Measurements from ENCODE around the gene PDE4DIP.
"Not testable (repeated sequence)": the region's sequence is repeated elsewhere in the genome, so short reads cannot be mapped to it uniquely, and the experiment has no call there.

The PDE4DIP gene

GRCh38 chr1:148975866-148976537, 131.8 kb downstream of the PDE4DIP start:
- DNase-seq (ENCODE audit: low spot score), result peak; percentile 40

GRCh38 chr1:148977785-148978184, 133.6 kb downstream of the PDE4DIP start:
- not testable (repeated sequence) for DNase-seq (ENCODE audit: low spot score)

GRCh38 chr1:148989378-148989777, 145.2 kb downstream of the PDE4DIP start:
- not testable (repeated sequence) for DNase-seq (ENCODE audit: low spot score)

DNA sequence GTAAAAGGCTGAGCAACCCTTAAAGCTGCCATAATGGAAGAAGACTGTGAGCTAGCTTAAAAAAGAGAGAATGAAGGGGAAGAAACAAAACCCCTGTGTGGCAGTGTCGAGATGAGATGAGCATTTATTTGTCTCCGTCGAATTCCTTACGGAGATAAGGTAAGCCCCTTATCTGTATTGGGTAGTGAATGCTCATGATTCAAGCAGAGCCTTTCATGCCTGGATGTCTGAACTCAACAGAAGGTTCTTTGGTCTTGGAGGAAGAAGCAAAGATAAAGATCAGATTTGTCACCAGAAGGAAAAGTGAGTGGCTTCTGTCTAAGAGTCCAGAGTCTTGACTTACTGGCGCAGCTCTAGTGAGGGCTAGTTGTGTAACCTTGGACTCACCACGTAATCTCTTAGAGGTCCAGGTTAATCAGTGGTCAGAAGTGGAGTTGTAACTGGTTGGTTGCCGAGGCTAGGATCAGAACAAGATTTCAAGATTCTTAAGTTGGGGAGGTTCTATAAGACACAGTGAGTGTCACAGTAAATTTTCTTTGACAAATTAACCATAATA, 146.1 kb downstream of the PDE4DIP start:
- DNase-seq (ENCODE audit: low spot score), result not testable (repeated sequence)

GRCh38 chr1:148991818-148992217, 147.6 kb downstream of the PDE4DIP start:
- not testable (repeated sequence) for DNase-seq (ENCODE audit: low spot score)

GRCh38 chr1:148992364-148992763, 148.1 kb downstream of the PDE4DIP start:
- not testable (repeated sequence) for DNase-seq (ENCODE audit: low spot score)

- DNase-seq (ENCODE audit: low spot score), result not testable (repeated sequence)
Measured at GRCh38 chr1:148996449-148997224, 152.4 kb downstream of the PDE4DIP start.

GRCh38 chr1:148997405-148997804, 153.2 kb downstream of the PDE4DIP start:
- not testable (repeated sequence) for DNase-seq (ENCODE audit: low spot score)

DNA sequence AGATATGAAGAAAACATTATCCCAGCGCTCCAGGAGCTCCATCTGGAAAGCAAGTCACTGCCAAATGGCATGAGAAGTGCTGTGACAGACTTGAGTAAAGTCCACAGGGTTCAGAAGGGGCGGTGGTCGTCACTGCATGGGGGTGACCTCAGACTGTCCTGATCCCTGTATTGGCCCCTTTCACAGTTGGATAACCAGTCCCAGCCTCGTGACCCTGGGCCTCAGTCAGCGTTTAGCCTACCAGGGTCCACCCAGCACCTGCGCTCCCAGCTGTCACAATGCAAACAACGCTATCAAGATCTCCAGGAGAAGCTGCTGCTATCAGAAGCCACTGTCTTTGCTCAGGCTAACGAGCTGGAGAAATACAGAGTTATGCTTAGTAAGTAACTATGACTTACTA, 158.4 kb downstream of the PDE4DIP start:
- DNase-seq (ENCODE audit: low spot score), result not testable (repeated sequence)

- DNase-seq (ENCODE audit: low spot score), result not testable (repeated sequence)
Measured at GRCh38 chr1:149008326-149008725, 164.1 kb downstream of the PDE4DIP start.

- not testable (repeated sequence) for DNase-seq (ENCODE audit: low spot score)
Measured at GRCh38 chr1:149008769-149009168, 164.5 kb downstream of the PDE4DIP start.

DNA sequence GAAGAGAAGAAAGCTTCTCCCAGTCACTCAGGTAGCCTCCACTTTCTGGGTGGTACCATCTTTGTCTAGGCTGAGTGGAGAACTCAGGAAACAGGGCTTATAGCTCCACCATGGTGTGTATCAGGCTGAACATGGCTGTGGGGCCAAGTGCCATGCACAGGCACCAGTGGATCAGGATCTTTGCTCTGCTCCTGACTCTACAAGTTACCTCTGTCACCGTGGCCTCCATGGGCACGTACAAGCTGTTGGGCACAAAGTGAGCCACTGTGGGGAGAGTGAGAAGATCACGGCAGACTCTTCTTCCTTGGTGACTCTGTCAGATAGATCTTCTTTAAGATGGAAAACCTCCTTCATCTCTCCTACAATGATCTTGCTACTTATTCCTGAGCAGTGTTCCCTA, 165.5 kb downstream of the PDE4DIP start:
- not testable (repeated sequence) for DNase-seq (ENCODE audit: low spot score)

DNA sequence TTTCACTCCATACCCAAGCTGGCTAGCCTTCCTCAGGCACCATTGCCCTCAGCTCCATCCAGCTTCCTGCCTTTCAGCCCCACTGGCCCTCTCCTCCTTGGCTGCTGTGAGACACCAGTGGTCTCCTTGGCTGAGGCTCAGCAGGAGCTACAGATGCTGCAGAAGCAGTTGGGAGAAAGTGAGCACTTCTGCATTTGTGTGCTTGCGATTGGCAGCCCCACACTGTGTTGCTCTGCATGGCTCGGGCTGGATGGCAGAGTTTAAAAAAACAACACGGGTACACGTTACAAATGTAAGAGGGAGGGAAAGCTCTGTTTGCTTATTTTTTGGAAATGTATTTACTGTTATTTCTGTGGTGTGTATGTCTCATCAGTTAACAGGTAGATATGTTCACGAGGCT, 168.4 kb downstream of the PDE4DIP start:
- not testable (repeated sequence) for DNase-seq (ENCODE audit: low spot score)

GRCh38 chr1:149013513-149013912, 169.3 kb downstream of the PDE4DIP start:
- DNase-seq (ENCODE audit: low spot score), result not testable (repeated sequence)

DNA sequence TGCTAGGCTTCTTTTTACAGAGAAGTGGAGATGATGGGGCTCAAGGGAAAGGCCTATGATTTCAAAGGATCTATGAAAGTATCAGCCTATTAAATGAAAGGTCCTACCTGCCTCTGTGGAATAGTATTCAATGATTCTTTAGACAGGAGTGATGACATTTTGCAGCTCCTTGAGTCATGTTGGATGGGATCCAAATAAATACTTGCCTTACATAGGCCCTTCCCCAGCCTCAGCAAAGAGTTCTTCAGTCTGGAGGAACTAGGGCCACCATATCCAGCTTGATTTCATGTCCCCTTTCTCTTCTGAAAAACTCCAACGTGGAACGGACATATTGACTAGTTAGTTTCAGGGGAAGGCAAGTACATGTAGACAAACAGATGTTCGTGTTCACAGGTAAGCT, 171.3 kb downstream of the PDE4DIP start:
- DNase-seq (ENCODE audit: low spot score), result not testable (repeated sequence)

- DNase-seq (ENCODE audit: low spot score), result not testable (repeated sequence)
Measured at GRCh38 chr1:149016626-149017025, 172.4 kb downstream of the PDE4DIP start.

GRCh38 chr1:149018577-149018976, 174.3 kb downstream of the PDE4DIP start:
- not testable (repeated sequence) for DNase-seq (ENCODE audit: low spot score)

DNA sequence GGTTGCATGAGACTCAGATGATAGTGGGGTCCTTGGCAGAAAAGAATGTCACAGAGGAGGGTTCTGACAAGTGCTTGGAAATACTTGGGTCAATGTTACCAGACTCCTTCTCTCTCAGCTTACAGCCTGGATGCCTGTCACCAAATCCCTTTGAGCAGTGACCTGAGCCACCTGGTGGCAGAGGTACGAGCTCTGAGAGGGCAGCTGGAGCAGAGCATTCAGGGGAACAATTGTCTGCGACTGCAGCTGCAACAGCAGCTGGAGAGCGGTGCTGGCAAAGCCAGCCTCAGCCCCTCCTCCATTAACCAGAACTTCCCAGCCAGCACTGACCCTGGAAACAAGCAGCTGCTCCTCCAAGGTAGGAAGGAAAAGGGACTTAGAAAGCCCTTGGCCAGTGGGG, 180.1 kb downstream of the PDE4DIP start:
- not testable (repeated sequence) for DNase-seq (ENCODE audit: low spot score)

- not testable (repeated sequence) for DNase-seq (ENCODE audit: low spot score)
Measured at GRCh38 chr1:149033916-149034315, 189.7 kb downstream of the PDE4DIP start.

DNA sequence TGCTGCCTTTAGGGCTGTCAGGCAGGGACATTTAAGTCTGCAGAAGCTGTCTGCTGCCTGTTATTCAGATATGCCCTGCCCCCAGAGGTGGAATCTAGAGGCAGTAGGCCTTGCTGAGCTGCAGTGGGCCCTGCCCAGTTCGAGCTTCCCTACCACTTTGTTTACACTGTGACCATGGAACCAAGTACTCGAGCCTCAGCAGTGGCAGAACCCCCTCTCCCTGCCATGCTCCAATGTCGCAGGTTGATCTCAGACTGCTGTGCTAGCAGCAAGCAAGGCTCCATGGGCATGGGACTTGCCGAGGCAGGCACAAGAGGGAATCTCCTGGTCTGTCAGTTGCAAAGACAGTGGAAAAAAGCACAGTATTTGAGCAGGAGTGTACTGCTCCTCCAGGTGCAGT, 198.8 kb downstream of the PDE4DIP start:
- not testable (repeated sequence) for DNase-seq (ENCODE audit: low spot score)

GRCh38 chr1:149064611-149065010, 220.4 kb downstream of the PDE4DIP start:
- not testable (repeated sequence) for DNase-seq (ENCODE audit: low spot score)

GRCh38 chr1:149075505-149076127, 231.4 kb downstream of the PDE4DIP start:
- not testable (repeated sequence) for DNase-seq (ENCODE audit: low spot score)
